HCT116 (cell line): ENCODE measurements around the gene SKI. TPM values are rescaled to one million over a fixed set of nuclear protein-coding genes. Genes with fewer than 3 reads are reported as not detected.

ENCODE experiments used
- ATAC-seq: fragments of 200-7000 bp; cut with Tn5 transposase; 2 replicates; pipeline ENCODE4 v1.9.1; 2020; ENCODE audit warnings: mild to moderate bottlenecking, moderate library complexity
- BruUV-seq: library from RNA; stranded (reverse); fragments of 400-500 nt; replicated peaks from 2 replicates; lab custom pipeline; 2021; lab: Mats Ljungman, UMichigan
- CTCF ChIA-PET: fragments of 300-600 bp; sonication (Branson Sonifier 250); formaldehyde crosslinking; loops from one replicate; lab custom pipeline; 2021; ENCODE audit warnings: antibody characterized with exemption; lab: Charles Lee
- POLR2A ChIA-PET: fragments of 300-600, 350-600 bp; sonication (Branson Sonifier 250); formaldehyde crosslinking; loops from one replicate; lab custom pipeline; 2021; ENCODE audit warnings: antibody characterized with exemption; lab: Charles Lee
- RAD21 ChIA-PET, 2 experiments: fragments of 300-600 bp; sonication (Branson Sonifier 250); formaldehyde crosslinking; loops; one replicate each; lab custom pipeline; 2023; ENCODE audit warnings: low total read pairs in 2 of 2; ENCODE audit not compliant: uncharacterized antibody in 2 of 2, unreplicated experiment in 2 of 2, low non-redundant PET in 1 of 2; lab: Charles Lee
- DNase-seq: peaks from one replicate; pipeline ENCODE4 v3.0.0-alpha.2; 2010; ENCODE audit warnings: low read depth, low spot score
- H2AFZ ChIP-seq: fragments of 200-600 bp; shearing (Covaris generic), sonication (generic); 2 replicates; pipeline ENCODE4 v1.6.1; 2017; ENCODE audit warnings: low read depth, mixed run types, mixed read lengths, antibody characterized with exemption, low read length; ENCODE audit not compliant: poor library complexity, severe bottlenecking
- H3K27ac ChIP-seq: 2 replicates; pipeline ENCODE4 v1.5.1; 2012; ENCODE audit warnings: low read depth, low read length
- H3K27me3 ChIP-seq: fragments of 200-600 bp; sonication (generic); 2 replicates; pipeline ENCODE4 v1.6.1; 2016; ENCODE audit warnings: mixed run types, low read length, mixed read lengths; ENCODE audit not compliant: insufficient read depth
- H3K36me3 ChIP-seq, 2 experiments: fragments of 200-500 bp in 1 of 2; fragments of 200-600 bp in 1 of 2; sonication (Bioruptor generic) in 1 of 2; sonication (generic) in 1 of 2; 2 replicates each; pipeline versions ENCODE4 v1.5.1 to v1.6.1; 2014 to 2016; ENCODE audit warnings: low read length in 2 of 2, inconsistent platforms in 1 of 2, mixed read lengths in 1 of 2, mixed run types in 1 of 2; ENCODE audit not compliant: insufficient read depth in 2 of 2, control insufficient read depth in 1 of 2
- H3K4me1 ChIP-seq, 2 experiments: fragments of 200-600 bp in 1 of 2; sonication (generic) in 1 of 2; 2 replicates each; pipeline versions ENCODE4 v1.5.1 to v1.6.1; 2012 to 2017; ENCODE audit warnings: low read length in 2 of 2, inconsistent platforms in 1 of 2, mild to moderate bottlenecking in 1 of 2, mixed read lengths in 1 of 2, mixed run types in 1 of 2, moderate library complexity in 1 of 2; ENCODE audit not compliant: insufficient read depth in 2 of 2, control insufficient read depth in 1 of 2
- H3K4me2 ChIP-seq: fragments of 200-600 bp; sonication (generic); 2 replicates; pipeline ENCODE4 v1.6.1; 2017; ENCODE audit warnings: mixed run types, low read length, mixed read lengths
- H3K4me3 ChIP-seq, 2 experiments: fragments of 200-600 bp in 1 of 2; sonication (generic) in 1 of 2; replicated peaks in 1 of 2; 2 replicates each; pipeline ENCODE4 v1.5.1; 2011 to 2016; ENCODE audit warnings: low read length in 2 of 2, control low read depth in 1 of 2, low read depth in 1 of 2, mild to moderate bottlenecking in 1 of 2, mixed read lengths in 1 of 2, mixed run types in 1 of 2
- H3K79me2 ChIP-seq: fragments of 200-600 bp; sonication (generic); 2 replicates; pipeline ENCODE4 v1.6.1; 2017; ENCODE audit warnings: mild to moderate bottlenecking, mixed run types, low read length, moderate library complexity, mixed read lengths; ENCODE audit not compliant: insufficient read depth
- H3K9ac ChIP-seq: fragments of 200-600 bp; sonication (generic); 2 replicates; pipeline ENCODE4 v1.6.1; 2016; ENCODE audit warnings: low read length, mixed read lengths
- H3K9me2 ChIP-seq: fragments of 200-600 bp; sonication (generic), shearing (Covaris generic); 2 replicates; pipeline ENCODE4 v1.6.1; 2017; ENCODE audit warnings: mixed run types, mild to moderate bottlenecking, moderate library complexity; ENCODE audit not compliant: insufficient read depth
- H3K9me3 ChIP-seq, 2 experiments: fragments of 200-500 bp in 1 of 2; fragments of 200-600 bp in 1 of 2; sonication (Bioruptor generic) in 1 of 2; sonication (generic) in 1 of 2; 2 replicates each; pipeline ENCODE4 v1.6.1; 2014 to 2017; ENCODE audit warnings: low read length in 2 of 2, mixed read lengths in 2 of 2, inconsistent platforms in 1 of 2, low read depth in 1 of 2, mild to moderate bottlenecking in 1 of 2, mixed run types in 1 of 2, moderate library complexity in 1 of 2; ENCODE audit not compliant: control insufficient read depth in 1 of 2, insufficient read depth in 1 of 2
- H4K20me1 ChIP-seq: fragments of 200-600 bp; sonication (generic), shearing (Covaris generic); 2 replicates; pipeline ENCODE4 v1.6.1; 2017; ENCODE audit warnings: mixed run types, mild to moderate bottlenecking, moderate library complexity; ENCODE audit not compliant: insufficient read depth
- CBX3 ChIP-seq: IDR thresholded peaks from 2 replicates; pipeline ENCODE4 v1.6.1; 2012; ENCODE audit warnings: low read depth
- EGR1 ChIP-seq: IDR thresholded peaks from 2 replicates; pipeline ENCODE4 v1.6.1; 2012; ENCODE audit warnings: low read depth
- ELF1 ChIP-seq: IDR thresholded peaks from 2 replicates; pipeline ENCODE4 v1.6.1; 2012; ENCODE audit warnings: low read depth, borderline replicate concordance
- EZH2 ChIP-seq: fragments of 200-600 bp; sonication (generic); IDR thresholded peaks from 2 replicates; pipeline ENCODE4 v1.6.1; 2017; ENCODE audit warnings: antibody characterized with exemption, mixed run types
- EZH2phosphoT487 ChIP-seq: fragments of 200-600 bp; IDR thresholded peaks from 2 replicates; pipeline ENCODE4 v1.6.1; 2018; ENCODE audit warnings: antibody characterized with exemption, borderline replicate concordance
- FOSL1 ChIP-seq: IDR thresholded peaks from 2 replicates; pipeline ENCODE4 v1.6.1; 2012; ENCODE audit warnings: low read depth
- JUND ChIP-seq: IDR thresholded peaks from 2 replicates; pipeline ENCODE4 v1.6.1; 2012
- POLR2AphosphoS5 ChIP-seq: IDR thresholded peaks from 2 replicates; pipeline ENCODE4 v1.6.1; 2011; ENCODE audit warnings: mild to moderate bottlenecking, low read depth, low read length, moderate library complexity
- RAD21 ChIP-seq: IDR thresholded peaks from 2 replicates; pipeline ENCODE4 v1.6.1; 2012; ENCODE audit warnings: low read depth, mild to moderate bottlenecking
- SP1 ChIP-seq: IDR thresholded peaks from 2 replicates; pipeline ENCODE4 v1.6.1; 2012; ENCODE audit warnings: low read depth
- SRF ChIP-seq: IDR thresholded peaks from 2 replicates; pipeline ENCODE4 v1.6.1; 2012; ENCODE audit warnings: low read depth
- YY1 ChIP-seq: IDR thresholded peaks from 2 replicates; pipeline ENCODE4 v1.6.1; 2011; ENCODE audit warnings: low read length, low read depth, moderate library complexity, mild to moderate bottlenecking; ENCODE audit not compliant: insufficient replicate concordance; ENCODE audit errors: extremely low read depth
- ZFX ChIP-seq: fragments of 450-650 bp; IDR thresholded peaks from 2 replicates; pipeline ENCODE4 v1.6.1; 2017
- ZNF274 ChIP-seq: fragments of 200-500 bp; sonication (Bioruptor generic); IDR thresholded peaks from 2 replicates; pipeline ENCODE4 v1.6.1; 2014; ENCODE audit warnings: mild to moderate bottlenecking, low read depth, low read length, inconsistent platforms
- intact Hi-C: fragments of 100-400 bp; cut with micrococcal nuclease; formaldehyde crosslinking; loops from 2 replicates; pipeline ENCODE4 v1.10.0; 2022
- total RNA-seq: library from RNA; stranded (reverse); gene quantifications from one replicate; pipeline ENCODE4 v1.2.1, GENCODE V29; 2021; ENCODE audit not compliant: unreplicated experiment
- TF ChIP-seq, protein P1 (sequence below): IDR thresholded peaks from 2 replicates; pipeline ENCODE4 v1.6.1; 2012; ENCODE audit warnings: low read depth
- TF ChIP-seq, protein P2 (sequence below): IDR thresholded peaks from 2 replicates; pipeline ENCODE4 v1.6.1; 2012
- TF ChIP-seq, protein P3 (sequence below), 3 experiments: fragments of 200-600 bp in 1 of 3; sonication (generic) in 1 of 3; IDR thresholded peaks in 2 of 3; conservative IDR thresholded peaks in 1 of 3; 2 replicates each; pipeline ENCODE4 v1.5.1; 2012 to 2017; ENCODE audit warnings: low read depth in 2 of 3, low read length in 2 of 3, antibody characterized with exemption in 1 of 3, borderline replicate concordance in 1 of 3, control low read depth in 1 of 3, mild to moderate bottlenecking in 1 of 3, mixed read lengths in 1 of 3, mixed run types in 1 of 3, moderate library complexity in 1 of 3; ENCODE audit not compliant: insufficient read depth in 1 of 3
- TF ChIP-seq, protein P4 (sequence below): IDR thresholded peaks from 2 replicates; pipeline ENCODE4 v1.6.1; 2012

The SKI gene
- total RNA-seq, 1 experiment from 2014 or later = 56.2 TPM

DNA sequence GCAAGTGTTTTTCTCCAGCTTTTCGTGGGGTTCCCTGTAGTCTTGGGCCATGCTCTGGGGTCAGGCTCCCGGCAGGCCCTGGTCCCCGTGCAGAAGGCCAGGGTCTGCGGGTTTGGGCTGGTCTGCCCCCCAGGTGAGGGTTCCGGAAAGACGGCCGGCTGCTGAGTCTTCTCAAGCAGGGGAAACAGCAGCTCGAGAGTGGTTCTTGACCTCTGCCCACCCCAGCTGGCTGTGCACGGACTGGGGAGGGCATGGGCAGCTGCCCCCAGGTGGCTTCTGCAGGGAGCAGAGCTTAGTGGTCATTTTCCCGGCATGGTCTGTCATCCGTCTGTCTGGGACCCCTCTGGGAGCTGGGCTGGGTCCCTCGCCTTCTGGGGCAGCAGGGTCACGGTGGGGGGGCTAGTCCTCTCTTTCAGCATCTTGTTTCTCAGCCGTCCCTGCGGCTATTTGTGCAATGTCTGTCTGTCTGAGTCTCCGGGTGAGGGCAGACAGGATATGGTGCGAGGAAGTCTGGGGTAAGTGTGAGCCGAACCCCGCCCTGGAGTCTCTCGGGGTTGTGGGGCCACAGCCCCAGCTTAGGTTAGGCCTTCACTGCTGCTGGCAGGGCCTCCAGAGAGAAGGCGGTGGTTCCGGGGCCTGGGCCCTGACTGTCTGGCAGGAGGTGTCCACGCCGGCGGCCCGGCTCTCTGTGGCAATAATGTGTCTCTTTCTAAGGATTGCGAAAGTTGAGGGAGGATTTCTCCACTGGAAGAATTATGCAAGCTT lies 6.1 kb downstream of the SKI start:
- ChIA-PET CTCF (no interaction called here), RAD21 (no interaction called here), POLR2A (no interaction called here)
- H3K9me3 ChIP-seq = no peaks in the 10 kb centered on the region
- H3K4me2 ChIP-seq = no peak overlapping the region
- no peak overlapping the region for H2AFZ ChIP-seq
- H3K9ac ChIP-seq = no peak overlapping the region
- no peak for DNase-seq
- H4K20me1 ChIP-seq = peaks cover 33% of the 10 kb centered on the region; the same call in 1 of the 2 replicates
- H3K4me1 ChIP-seq = peaks cover 17 to 29% of the 10 kb centered on the region in 2 experiments
- H3K4me3 ChIP-seq = no peak overlapping the region
- intact Hi-C loops = loop anchor here (5.0 kb wide), 1 partner anchor 37 kb away; no protein-coding TSS in a partner anchor
- H3K9me2 ChIP-seq = no peaks in the 10 kb centered on the region
- no peak overlapping the region for H3K27ac ChIP-seq
- no peak for TF ChIP-seq EZH2
- TF ChIP-seq EZH2phosphoT487 = no peak
- TF ChIP-seq, protein P1, sequence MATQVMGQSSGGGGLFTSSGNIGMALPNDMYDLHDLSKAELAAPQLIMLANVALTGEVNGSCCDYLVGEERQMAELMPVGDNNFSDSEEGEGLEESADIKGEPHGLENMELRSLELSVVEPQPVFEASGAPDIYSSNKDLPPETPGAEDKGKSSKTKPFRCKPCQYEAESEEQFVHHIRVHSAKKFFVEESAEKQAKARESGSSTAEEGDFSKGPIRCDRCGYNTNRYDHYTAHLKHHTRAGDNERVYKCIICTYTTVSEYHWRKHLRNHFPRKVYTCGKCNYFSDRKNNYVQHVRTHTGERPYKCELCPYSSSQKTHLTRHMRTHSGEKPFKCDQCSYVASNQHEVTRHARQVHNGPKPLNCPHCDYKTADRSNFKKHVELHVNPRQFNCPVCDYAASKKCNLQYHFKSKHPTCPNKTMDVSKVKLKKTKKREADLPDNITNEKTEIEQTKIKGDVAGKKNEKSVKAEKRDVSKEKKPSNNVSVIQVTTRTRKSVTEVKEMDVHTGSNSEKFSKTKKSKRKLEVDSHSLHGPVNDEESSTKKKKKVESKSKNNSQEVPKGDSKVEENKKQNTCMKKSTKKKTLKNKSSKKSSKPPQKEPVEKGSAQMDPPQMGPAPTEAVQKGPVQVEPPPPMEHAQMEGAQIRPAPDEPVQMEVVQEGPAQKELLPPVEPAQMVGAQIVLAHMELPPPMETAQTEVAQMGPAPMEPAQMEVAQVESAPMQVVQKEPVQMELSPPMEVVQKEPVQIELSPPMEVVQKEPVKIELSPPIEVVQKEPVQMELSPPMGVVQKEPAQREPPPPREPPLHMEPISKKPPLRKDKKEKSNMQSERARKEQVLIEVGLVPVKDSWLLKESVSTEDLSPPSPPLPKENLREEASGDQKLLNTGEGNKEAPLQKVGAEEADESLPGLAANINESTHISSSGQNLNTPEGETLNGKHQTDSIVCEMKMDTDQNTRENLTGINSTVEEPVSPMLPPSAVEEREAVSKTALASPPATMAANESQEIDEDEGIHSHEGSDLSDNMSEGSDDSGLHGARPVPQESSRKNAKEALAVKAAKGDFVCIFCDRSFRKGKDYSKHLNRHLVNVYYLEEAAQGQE = no peak
- TF ChIP-seq JUND = no peak
- no peak for TF ChIP-seq SP1
- TF ChIP-seq ZFX = no peak
- no peak for TF ChIP-seq CBX3
- TF ChIP-seq, protein P2, sequence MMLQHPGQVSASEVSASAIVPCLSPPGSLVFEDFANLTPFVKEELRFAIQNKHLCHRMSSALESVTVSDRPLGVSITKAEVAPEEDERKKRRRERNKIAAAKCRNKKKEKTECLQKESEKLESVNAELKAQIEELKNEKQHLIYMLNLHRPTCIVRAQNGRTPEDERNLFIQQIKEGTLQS = no peak
- TF ChIP-seq, protein P3, sequence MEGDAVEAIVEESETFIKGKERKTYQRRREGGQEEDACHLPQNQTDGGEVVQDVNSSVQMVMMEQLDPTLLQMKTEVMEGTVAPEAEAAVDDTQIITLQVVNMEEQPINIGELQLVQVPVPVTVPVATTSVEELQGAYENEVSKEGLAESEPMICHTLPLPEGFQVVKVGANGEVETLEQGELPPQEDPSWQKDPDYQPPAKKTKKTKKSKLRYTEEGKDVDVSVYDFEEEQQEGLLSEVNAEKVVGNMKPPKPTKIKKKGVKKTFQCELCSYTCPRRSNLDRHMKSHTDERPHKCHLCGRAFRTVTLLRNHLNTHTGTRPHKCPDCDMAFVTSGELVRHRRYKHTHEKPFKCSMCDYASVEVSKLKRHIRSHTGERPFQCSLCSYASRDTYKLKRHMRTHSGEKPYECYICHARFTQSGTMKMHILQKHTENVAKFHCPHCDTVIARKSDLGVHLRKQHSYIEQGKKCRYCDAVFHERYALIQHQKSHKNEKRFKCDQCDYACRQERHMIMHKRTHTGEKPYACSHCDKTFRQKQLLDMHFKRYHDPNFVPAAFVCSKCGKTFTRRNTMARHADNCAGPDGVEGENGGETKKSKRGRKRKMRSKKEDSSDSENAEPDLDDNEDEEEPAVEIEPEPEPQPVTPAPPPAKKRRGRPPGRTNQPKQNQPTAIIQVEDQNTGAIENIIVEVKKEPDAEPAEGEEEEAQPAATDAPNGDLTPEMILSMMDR (IDR thresholded peaks at IDR 0.05 in 2 of 3, conservative IDR thresholded peaks at IDR 0.05 in 1 of 3; ENCODE audit: borderline replicate concordance in 1 of 3, insufficient read depth in 1 of 3, low read depth in 2 of 3, low read length in 2 of 3) = no peak
- TF ChIP-seq RAD21 = no peak
- TF ChIP-seq, protein P4, sequence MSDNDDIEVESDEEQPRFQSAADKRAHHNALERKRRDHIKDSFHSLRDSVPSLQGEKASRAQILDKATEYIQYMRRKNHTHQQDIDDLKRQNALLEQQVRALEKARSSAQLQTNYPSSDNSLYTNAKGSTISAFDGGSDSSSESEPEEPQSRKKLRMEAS = no peak
- no peak for TF ChIP-seq YY1
- no peak for TF ChIP-seq ELF1
- TF ChIP-seq EGR1 = no peak
- TF ChIP-seq FOSL1 = no peak
- TF ChIP-seq POLR2AphosphoS5 = no peak
- TF ChIP-seq SRF = no peak
- no peak for TF ChIP-seq ZNF274
- no peak for ATAC-seq
- no TSS peak for BruUV-seq
- H3K79me2 ChIP-seq = peaks cover 100% of the 10 kb centered on the region
- no peaks in the 10 kb centered on the region for H3K27me3 ChIP-seq
- peaks cover 0 to 8% of the 10 kb centered on the region in 2 experiments; a peak in 1 of 4 replicates for H3K36me3 ChIP-seq
